NT2/D1 (cell line): ENCODE measurements around the gene CDC14A.

Experiments
- DNase-seq: peaks from one replicate; pipeline ENCODE4 v3.0.0-alpha.2; 2011; ENCODE audit warnings: low read depth, low spot score
- H3K27me3 ChIP-seq: 2 replicates; pipeline ENCODE4 v1.6.0; 2011; ENCODE audit warnings: mild to moderate bottlenecking; ENCODE audit not compliant: insufficient read length, insufficient read depth
- H3K36me3 ChIP-seq: 2 replicates; pipeline ENCODE4 v1.6.1; 2011; ENCODE audit warnings: mild to moderate bottlenecking, low read length, mixed read lengths; ENCODE audit not compliant: insufficient read depth, insufficient read length
- H3K4me1 ChIP-seq: 2 replicates; pipeline ENCODE4 v1.5.1; 2011; ENCODE audit not compliant: insufficient read depth, insufficient read length
- H3K4me3 ChIP-seq: 2 replicates; pipeline ENCODE4 v1.5.1; 2011; ENCODE audit warnings: low read depth; ENCODE audit not compliant: insufficient read length
- H3K9ac ChIP-seq: 2 replicates; pipeline ENCODE4 v1.6.0; 2011; ENCODE audit warnings: low read depth; ENCODE audit not compliant: insufficient read length
- H3K9me3 ChIP-seq: 2 replicates; pipeline ENCODE4 v1.5.1; 2011; ENCODE audit warnings: mild to moderate bottlenecking, low read length; ENCODE audit not compliant: insufficient read depth
- SUZ12 ChIP-seq: IDR thresholded peaks from 2 replicates; pipeline ENCODE4 v1.6.1; 2011; ENCODE audit not compliant: insufficient read length, insufficient read depth; ENCODE audit errors: extremely low read depth
- YY1 ChIP-seq: IDR thresholded peaks from 2 replicates; pipeline ENCODE4 v1.6.1; 2011; ENCODE audit not compliant: insufficient read length, insufficient read depth
- ZNF274 ChIP-seq: IDR thresholded peaks from 2 replicates; pipeline ENCODE4 v1.6.1; 2011; ENCODE audit warnings: mild to moderate bottlenecking, low read depth, low read length

CDC14A gene

GRCh38 chr1:100458661-100459357, 106.5 kb downstream of the CDC14A start:
- Histone ChIP-seq H3K4me3 (no peak overlapping the region), H3K36me3 (peaks cover 5% of the 10 kb centered on the region), H3K9ac (no peak overlapping the region), H3K9me3 (no peaks in the 10 kb centered on the region), H3K4me1 (peaks cover 3% of the 10 kb centered on the region), H3K27me3 (no peaks in the 10 kb centered on the region)
- DNase-seq: no peak
- TF ChIP-seq YY1: no peak
- no peak for TF ChIP-seq SUZ12
- no peak for TF ChIP-seq ZNF274

- no peaks in the 10 kb centered on the region for H3K27me3 ChIP-seq
- H3K4me3 ChIP-seq: no peak overlapping the region
- peak; percentile 65 for DNase-seq
- H3K9ac ChIP-seq: no peak overlapping the region
- peaks cover 4% of the 10 kb centered on the region for H3K4me1 ChIP-seq
- peaks cover 5% of the 10 kb centered on the region for H3K36me3 ChIP-seq
- no peaks in the 10 kb centered on the region for H3K9me3 ChIP-seq
- TF ChIP-seq SUZ12 (no peak), ZNF274 (no peak), YY1 (no peak)
Observed at GRCh38 chr1:100459358-100460114, 107.2 kb downstream of the CDC14A start.

GRCh38 chr1:100461222-100461621, 108.9 kb downstream of the CDC14A start:
- Histone ChIP-seq H3K4me1 (peaks cover 4% of the 10 kb centered on the region), H3K9ac (no peak overlapping the region), H3K9me3 (no peaks in the 10 kb centered on the region), H3K36me3 (peaks cover 5% of the 10 kb centered on the region), H3K4me3 (no peak overlapping the region), H3K27me3 (no peaks in the 10 kb centered on the region)
- peak; percentile 18 for DNase-seq
- no peak for TF ChIP-seq SUZ12
- no peak for TF ChIP-seq YY1
- no peak for TF ChIP-seq ZNF274

- peaks cover 4% of the 10 kb centered on the region for H3K4me1 ChIP-seq
- H3K9me3 ChIP-seq: no peaks in the 10 kb centered on the region
- no peaks in the 10 kb centered on the region for H3K27me3 ChIP-seq
- DNase-seq: peak; percentile 59
- TF ChIP-seq YY1: no peak
- no peak overlapping the region for H3K4me3 ChIP-seq
- H3K9ac ChIP-seq: no peak overlapping the region
- H3K36me3 ChIP-seq: peaks cover 5% of the 10 kb centered on the region
Observed at GRCh38 chr1:100462326-100463025, 110.2 kb downstream of the CDC14A start.

DNA sequence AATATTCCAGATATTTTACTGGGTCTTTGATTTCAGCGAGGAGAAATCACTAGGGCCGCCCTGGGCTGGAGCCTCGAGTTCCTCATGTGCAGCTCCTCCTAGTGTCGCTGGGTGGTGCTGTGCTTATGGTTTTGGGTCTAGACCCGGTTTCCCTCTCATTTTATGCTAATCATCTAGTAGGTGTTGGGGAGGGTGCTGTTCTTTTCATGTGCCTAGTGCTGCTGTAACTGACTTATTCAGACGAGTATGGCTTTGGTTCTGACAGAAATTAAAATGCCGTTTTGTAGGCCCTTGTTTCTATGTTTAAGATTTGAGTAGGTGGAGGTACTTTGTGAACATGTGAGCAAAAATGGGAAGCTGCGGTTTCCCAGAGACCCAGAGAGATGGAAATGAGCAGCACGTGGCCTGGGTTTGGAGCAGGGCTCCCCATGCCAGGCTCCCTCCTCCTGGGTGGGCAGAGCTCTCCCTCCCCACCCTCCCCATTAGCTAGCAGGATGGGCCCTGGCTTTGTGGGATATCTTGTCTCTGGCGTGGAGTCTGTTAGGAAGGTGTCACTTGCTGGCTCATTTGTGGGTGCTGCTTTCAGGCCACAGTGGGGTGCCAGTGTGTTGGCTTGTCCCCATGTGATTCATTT, 111.6 kb downstream of the CDC14A start:
- peak; percentile 58 for DNase-seq
- no peak overlapping the region for H3K9ac ChIP-seq
- H3K4me3 ChIP-seq: no peak overlapping the region

DNA sequence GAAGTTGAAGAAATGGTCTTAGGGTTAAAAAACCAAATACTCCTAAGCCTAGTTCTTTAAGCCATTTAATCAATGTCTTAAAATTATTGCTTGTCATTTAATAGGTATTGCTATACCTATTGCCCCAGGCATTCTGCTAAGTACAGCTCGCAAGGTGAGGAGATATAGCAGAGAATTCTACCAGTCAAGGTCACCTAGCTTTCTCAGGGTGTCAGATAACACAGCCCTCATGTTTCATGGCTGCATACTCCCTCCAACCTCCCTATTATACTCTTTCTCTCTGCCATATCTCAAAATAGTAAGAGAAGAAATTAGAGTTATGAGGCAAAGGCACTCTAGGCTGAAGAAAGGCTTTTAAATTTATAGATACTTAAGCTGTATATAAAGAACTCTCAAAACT, 117.3 kb downstream of the CDC14A start:
- DNase-seq: no peak
- Histone ChIP-seq H3K4me3 (no peak overlapping the region), H3K9ac (no peak overlapping the region), H3K9me3 (no peaks in the 10 kb centered on the region), H3K36me3 (peaks cover 4% of the 10 kb centered on the region), H3K27me3 (no peaks in the 10 kb centered on the region), H3K4me1 (no peaks in the 10 kb centered on the region)
- TF ChIP-seq YY1 (no peak), ZNF274 (no peak), SUZ12 (no peak)

More for the DNA sequence above, 111.6 kb downstream of the CDC14A start:
- Histone ChIP-seq H3K9me3 (no peaks in the 10 kb centered on the region), H3K27me3 (no peaks in the 10 kb centered on the region), H3K4me1 (peaks cover 4% of the 10 kb centered on the region), H3K36me3 (peaks cover 9% of the 10 kb centered on the region)
- TF ChIP-seq YY1: no peak
- TF ChIP-seq SUZ12: no peak
- no peak for TF ChIP-seq ZNF274

- TF ChIP-seq ZNF274 (no peak), YY1 (no peak), SUZ12 (no peak)
- H3K9me3 ChIP-seq: no peaks in the 10 kb centered on the region
Observed at GRCh38 chr1:100474834-100475233, 122.5 kb downstream of the CDC14A start.

More at GRCh38 chr1:100474834-100475233, 122.5 kb downstream of the CDC14A start:
- no peaks in the 10 kb centered on the region for H3K27me3 ChIP-seq
- H3K36me3 ChIP-seq: no peaks in the 10 kb centered on the region
- no peak overlapping the region for H3K9ac ChIP-seq
- no peaks in the 10 kb centered on the region for H3K4me1 ChIP-seq
- H3K4me3 ChIP-seq: no peak overlapping the region
- no peak for DNase-seq
